ENCODE results near the gene ILDR2.

Gene ILDR2

GRCh38 chr1:166969074-166969677 is 6.2 kb downstream of the ILDR2 start:
- DNase-seq (ENCODE audit: low spot score): no peak

GRCh38 chr1:166960858-166961474 is 14.4 kb downstream of the ILDR2 start:
- no peak for DNase-seq (ENCODE audit: low spot score)

- no peak for DNase-seq (ENCODE audit: low spot score)
These were observed 18.5 kb downstream of the ILDR2 start for GRCh38 chr1:166956872-166957271.

DNA sequence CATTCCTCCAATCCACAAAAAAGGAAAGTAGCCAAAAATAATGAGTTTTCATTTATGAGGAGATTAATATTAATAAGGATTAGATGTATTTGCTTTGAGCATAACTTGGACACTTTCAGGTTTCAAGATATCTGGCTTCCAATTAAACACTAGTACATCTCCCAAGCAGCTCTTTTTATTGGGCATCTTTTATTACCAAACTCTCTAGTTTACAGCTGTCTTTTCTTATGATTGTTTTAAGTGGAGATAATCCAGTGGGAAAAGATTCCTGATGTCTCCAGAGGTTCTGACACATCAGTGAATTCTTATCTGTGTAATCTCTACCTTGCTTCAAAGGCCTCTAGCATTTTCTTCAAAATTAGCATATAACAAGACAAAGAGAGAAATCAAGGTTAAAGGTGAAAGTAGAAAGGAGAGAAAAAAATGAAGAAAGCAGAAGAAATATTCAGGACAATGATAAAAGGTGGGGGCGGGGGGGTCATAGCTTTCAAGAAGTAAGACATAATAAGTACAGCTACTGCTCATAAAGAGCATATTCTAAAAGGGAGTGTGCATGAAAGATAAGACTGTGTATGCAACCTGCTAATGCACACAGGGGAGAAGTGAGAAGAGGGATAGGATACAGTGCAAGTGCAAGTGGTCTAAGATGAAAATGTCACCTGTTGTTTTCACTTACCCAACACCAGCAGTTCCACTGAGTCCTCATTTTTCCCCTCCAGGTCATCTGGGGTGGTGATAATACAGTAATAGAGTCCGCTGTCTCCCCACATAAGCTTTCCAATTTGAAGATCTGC is 19.1 kb downstream of the ILDR2 start:
- no peak for DNase-seq (ENCODE audit: low spot score)

DNA sequence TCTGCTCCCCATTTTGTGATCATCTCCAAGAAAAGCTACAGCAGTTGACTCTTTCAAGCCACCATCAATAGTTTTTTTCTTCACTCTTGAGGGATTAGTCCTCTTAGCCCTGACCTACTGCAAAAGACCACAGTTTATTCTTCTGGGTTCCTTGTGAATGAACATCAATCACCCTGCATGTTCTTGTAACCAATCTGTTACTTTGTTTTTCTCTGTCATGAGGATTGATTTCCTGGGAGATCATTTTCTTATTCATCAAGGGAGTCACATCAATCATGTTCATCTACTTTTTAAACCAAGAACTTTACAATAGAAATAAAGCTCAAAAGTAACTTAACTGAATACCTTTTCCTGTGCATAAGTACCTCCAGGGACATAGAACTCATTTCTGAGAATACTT is 21.8 kb downstream of the ILDR2 start:
- no peak for DNase-seq (ENCODE audit: low spot score)

DNA sequence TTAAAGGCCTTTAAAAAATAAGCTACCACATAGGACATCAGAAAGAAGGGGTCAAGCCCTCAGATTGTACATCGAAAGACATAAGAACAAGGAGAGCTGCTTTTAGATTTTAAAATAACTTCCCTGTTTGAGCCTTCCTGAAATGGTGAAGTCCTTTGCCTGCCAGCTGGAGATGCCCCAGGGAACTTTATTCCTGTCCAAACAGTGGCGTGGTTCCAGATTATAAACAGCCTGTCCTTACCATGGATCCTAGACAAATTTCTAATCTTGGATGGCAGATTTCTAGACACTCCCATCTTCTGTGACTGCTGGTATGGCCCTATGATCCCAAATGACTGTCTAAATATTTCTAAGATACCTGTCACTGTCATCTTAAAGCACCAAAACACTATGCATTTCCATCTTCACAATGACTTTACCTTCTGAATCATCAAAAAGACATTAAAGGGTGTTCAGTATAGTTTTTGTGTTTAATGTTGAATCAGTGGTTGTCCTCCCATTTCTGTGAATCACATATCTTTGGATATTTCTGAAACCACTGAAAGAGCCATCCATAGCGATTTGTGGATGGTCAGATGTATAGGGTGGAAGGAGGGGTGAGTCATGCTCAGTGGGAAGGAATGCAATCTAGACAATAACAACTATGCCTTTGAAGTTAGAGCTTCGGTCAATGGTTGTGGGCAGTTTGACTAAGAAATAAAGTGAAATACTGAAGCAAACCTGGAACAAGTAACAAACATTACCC is 23.2 kb downstream of the ILDR2 start:
- peak; percentile 12 for DNase-seq (ENCODE audit: low spot score)

GRCh38 chr1:166951050-166951449 is 24.3 kb downstream of the ILDR2 start:
- no peak for DNase-seq (ENCODE audit: low spot score)

DNA sequence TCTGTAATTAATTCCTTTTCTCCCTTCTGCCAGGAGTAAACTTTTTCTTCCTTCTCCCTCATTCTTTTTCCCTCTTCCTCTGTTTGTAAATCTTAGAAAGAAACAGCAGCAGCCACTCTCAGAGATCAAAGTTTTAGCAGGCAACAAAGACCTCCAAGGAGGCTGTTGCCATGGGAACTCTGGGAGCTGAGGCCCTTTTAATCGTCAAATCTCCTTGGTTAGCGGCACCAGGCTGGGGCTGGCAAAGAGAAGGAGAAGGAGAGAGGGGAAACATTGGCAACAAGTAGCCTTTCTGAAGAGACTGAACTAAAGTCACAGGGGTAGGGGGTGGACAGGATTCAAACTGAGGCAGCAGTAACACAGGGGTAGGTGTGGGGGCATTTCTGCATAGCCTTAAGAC is 25.2 kb downstream of the ILDR2 start:
- no peak for DNase-seq (ENCODE audit: low spot score)

GRCh38 chr1:166948856-166949350 is 26.4 kb downstream of the ILDR2 start:
- DNase-seq (ENCODE audit: low spot score): no peak

DNA sequence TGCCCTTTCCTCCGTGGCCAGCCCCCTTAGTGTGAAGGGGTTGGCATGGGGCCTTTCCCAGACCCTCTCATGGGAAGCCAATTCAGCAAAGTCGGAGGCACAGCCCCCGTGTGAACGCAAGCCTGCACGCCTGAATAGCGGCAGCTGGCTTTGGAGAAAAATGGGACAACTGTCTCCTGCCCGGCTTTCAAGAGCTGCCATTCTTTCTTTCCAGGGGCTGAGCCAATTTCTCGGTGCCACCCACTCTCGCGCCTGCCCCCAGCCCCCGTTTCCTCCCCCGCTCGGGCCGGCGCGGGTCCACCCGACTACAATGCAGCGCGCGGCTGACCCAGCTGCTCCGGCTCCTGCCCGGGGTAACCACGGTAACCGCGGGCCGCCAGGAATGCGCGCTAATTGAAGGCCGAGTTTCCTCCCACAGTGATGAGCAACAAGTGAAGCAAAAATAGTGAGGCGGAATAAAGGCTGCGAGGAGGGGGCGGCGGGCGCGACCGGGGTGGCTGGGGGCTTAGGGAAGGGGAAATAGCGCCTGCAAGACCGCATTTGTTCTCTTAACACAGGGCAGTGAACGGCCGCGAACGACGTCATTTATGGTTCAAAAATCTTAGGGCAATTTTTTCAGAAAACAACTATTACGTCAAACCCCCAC is 27.8 kb downstream of the ILDR2 start:
- no peak for DNase-seq (ENCODE audit: low spot score)

- DNase-seq (ENCODE audit: low spot score): no peak
These were observed 31.0 kb downstream of the ILDR2 start for GRCh38 chr1:166944186-166944967.

GRCh38 chr1:166939741-166940375 is 35.5 kb downstream of the ILDR2 start:
- no peak for DNase-seq (ENCODE audit: low spot score)

DNA sequence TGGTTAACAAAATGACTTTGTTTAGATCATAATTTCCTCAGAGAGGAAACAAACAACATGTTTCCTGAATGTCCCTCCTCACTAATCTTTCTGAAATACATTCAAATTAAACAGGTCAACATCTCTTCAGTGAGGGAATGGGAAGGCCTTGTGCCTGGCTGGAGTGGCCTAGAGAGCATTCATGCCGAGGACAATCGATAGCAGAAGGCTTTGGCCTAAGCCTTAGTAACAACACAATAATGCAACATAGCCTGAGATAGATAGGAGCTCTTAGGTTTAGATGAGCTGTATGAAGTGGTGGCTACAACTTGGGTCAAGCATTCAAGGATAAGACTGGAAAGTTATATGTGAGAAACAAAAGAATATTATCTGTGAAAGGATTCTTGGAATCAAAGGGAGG is 37.4 kb downstream of the ILDR2 start:
- DNase-seq (ENCODE audit: low spot score): no peak

GRCh38 chr1:166937329-166937728 is 38.0 kb downstream of the ILDR2 start:
- no peak for DNase-seq (ENCODE audit: low spot score)

DNA sequence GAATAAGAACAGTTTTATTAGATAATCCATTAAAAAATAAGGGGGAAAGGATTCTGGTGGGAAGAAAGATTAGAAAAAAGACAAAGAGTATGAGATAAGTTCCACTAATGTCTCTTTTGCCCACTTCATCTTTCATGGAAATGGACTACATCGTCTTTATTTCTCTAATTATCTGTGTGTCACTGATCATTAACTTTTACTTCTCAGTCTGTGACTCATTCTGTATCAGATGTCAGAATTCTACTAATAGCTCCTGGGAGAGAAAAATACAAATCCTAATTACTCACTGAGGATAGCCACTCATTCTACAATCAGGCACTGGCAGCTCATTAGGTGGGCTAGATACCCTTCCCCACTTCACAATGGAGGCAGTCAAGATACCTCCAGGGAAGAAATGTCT is 41.7 kb downstream of the ILDR2 start:
- DNase-seq (ENCODE audit: low spot score): no peak

GRCh38 chr1:166933140-166933539 is 42.2 kb downstream of the ILDR2 start:
- DNase-seq (ENCODE audit: low spot score): no peak

DNA sequence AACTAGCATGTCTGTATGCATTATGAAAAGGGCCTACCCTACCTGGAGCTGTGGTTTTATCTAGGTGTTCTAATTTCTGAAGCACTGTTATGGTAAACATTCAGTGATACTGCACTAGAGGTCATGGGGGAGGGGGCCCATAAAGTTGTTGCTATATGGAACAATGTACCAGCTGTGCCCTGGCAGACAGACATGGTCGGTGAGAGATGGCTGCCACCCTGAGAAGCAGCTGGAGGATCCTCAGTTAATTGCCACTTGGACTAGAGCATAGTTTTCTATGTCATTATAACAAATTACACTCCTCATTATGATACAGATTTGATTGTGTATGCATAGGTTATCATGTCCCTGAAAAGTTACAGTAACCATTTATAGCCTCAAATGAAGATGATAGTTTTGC is 45.4 kb downstream of the ILDR2 start:
- no peak for DNase-seq (ENCODE audit: low spot score)

DNA sequence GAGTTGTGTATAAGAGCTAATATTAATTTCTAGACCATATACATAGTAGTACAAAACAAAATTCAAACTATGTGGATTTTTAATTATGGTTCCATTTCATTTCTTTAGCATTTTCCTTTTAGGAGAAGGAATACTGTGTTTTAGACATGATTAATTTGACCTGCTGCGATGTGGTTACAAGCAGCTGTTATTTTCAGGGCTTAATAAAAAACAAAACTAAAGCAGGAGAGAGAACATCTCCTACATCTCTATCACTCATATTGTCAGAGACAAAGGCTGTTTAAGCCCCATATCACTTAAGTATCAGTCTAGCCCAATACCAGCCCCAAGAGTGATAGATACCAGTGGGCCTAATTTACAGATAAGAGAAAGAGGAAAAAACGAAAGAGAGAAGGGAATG is 47.6 kb downstream of the ILDR2 start:
- no peak for DNase-seq (ENCODE audit: low spot score)

GRCh38 chr1:166925810-166926478 is 49.4 kb downstream of the ILDR2 start:
- DNase-seq (ENCODE audit: low spot score): no peak

Data from activated CD4-positive, alpha-beta T cell treated with anti-CD3 and anti-CD28 coated beads, Interleukin-2, Interleukin-4, amounts not matched to agents 100 ng/mL and 50 ng/mL, durations not matched to agents 16 hours and 8 hours (primary cell).